H9 (cell line): ENCODE results near the gene SIAH2. TPM values are rescaled to one million over a fixed set of nuclear protein-coding genes. Genes with fewer than 3 reads are reported as not detected.

ENCODE experiments used
- DNase-seq: peaks from one replicate; pipeline ENCODE4 v3.0.0-alpha.2; 2017
- H2AFZ ChIP-seq: one replicate; pipeline ENCODE4 v1.6.1; 2013; ENCODE audit warnings: mild to moderate bottlenecking, low read length, control low read depth, moderate library complexity
- H2AK5ac ChIP-seq: 2 replicates; pipeline ENCODE4 v1.6.1; 2013; ENCODE audit warnings: low read length, control low read depth, mixed read lengths; ENCODE audit not compliant: insufficient read length
- H2BK120ac ChIP-seq: one replicate; pipeline ENCODE4 v1.6.1; 2013; ENCODE audit warnings: low read depth, mild to moderate bottlenecking, low read length, control low read depth, inconsistent platforms; ENCODE audit not compliant: poor library complexity, severe bottlenecking
- H2BK12ac ChIP-seq: 2 replicates; pipeline ENCODE4 v1.6.1; 2013; ENCODE audit warnings: low read length, control low read depth, mixed read lengths, low read depth; ENCODE audit not compliant: insufficient read length
- H2BK15ac ChIP-seq: 2 replicates; pipeline ENCODE4 v1.6.1; 2013; ENCODE audit warnings: low read depth, low read length, control low read depth
- H2BK20ac ChIP-seq: one replicate; pipeline ENCODE4 v1.6.1; 2013; ENCODE audit warnings: low read depth, mild to moderate bottlenecking, low read length, control low read depth, inconsistent platforms; ENCODE audit not compliant: poor library complexity, severe bottlenecking
- H2BK5ac ChIP-seq: 2 replicates; pipeline ENCODE4 v1.6.1; 2013; ENCODE audit warnings: low read length, control low read depth, mixed read lengths; ENCODE audit not compliant: insufficient read length
- H3K14ac ChIP-seq: 2 replicates; pipeline ENCODE4 v1.6.1; 2013; ENCODE audit warnings: low read length, control low read depth; ENCODE audit not compliant: insufficient read depth
- H3K18ac ChIP-seq: 2 replicates; pipeline ENCODE4 v1.6.1; 2013; ENCODE audit warnings: low read depth, mild to moderate bottlenecking, mixed read lengths, low read length, control low read depth; ENCODE audit not compliant: insufficient read length
- H3K23ac ChIP-seq: 2 replicates; pipeline ENCODE4 v1.6.1; 2013; ENCODE audit warnings: low read length, control low read depth, mixed read lengths, low read depth; ENCODE audit not compliant: insufficient read length
- H3K23me2 ChIP-seq: 2 replicates; pipeline ENCODE4 v1.6.1; 2013; ENCODE audit warnings: low read depth, mild to moderate bottlenecking, mixed read lengths, low read length, control low read depth; ENCODE audit not compliant: insufficient read length, poor library complexity, severe bottlenecking
- H3K27ac ChIP-seq: 2 replicates; pipeline ENCODE4 v1.5.1; 2013; ENCODE audit warnings: low read length, control low read depth, mixed read lengths, low read depth; ENCODE audit not compliant: insufficient read length
- H3K27me3 ChIP-seq: 2 replicates; pipeline ENCODE4 v1.6.1; 2013; ENCODE audit warnings: low read length, control low read depth, inconsistent platforms; ENCODE audit not compliant: insufficient read depth
- H3K4ac ChIP-seq: 2 replicates; pipeline ENCODE4 v1.6.1; 2013; ENCODE audit warnings: low read depth, mild to moderate bottlenecking, control low read depth, inconsistent platforms, low read length, moderate library complexity
- H3K4me1 ChIP-seq: 2 replicates; pipeline ENCODE4 v1.6.1; 2013; ENCODE audit warnings: low read length, control low read depth, inconsistent platforms; ENCODE audit not compliant: insufficient read depth
- H3K4me2 ChIP-seq: 2 replicates; pipeline ENCODE4 v1.6.1; 2013; ENCODE audit warnings: low read length, control low read depth, mixed read lengths; ENCODE audit not compliant: insufficient read length, insufficient read depth
- H3K56ac ChIP-seq: 2 replicates; pipeline ENCODE4 v1.6.1; 2013; ENCODE audit warnings: low read depth, mild to moderate bottlenecking, mixed read lengths, low read length, control low read depth; ENCODE audit not compliant: insufficient read length
- H3K79me1 ChIP-seq: 2 replicates; pipeline ENCODE4 v1.6.1; 2013; ENCODE audit warnings: low read depth, mild to moderate bottlenecking, moderate library complexity, low read length, control low read depth, inconsistent platforms; ENCODE audit not compliant: insufficient read depth, poor library complexity, severe bottlenecking
- H3K79me2 ChIP-seq: 2 replicates; pipeline ENCODE4 v1.6.1; 2013; ENCODE audit warnings: low read length, control low read depth, inconsistent platforms; ENCODE audit not compliant: insufficient read depth
- H3K9ac ChIP-seq: 2 replicates; pipeline ENCODE4 v1.6.1; 2013; ENCODE audit warnings: low read length, control low read depth, mixed read lengths; ENCODE audit not compliant: insufficient read length; ENCODE audit errors: extremely low read depth
- H3K9me3 ChIP-seq: one replicate; pipeline ENCODE4 v1.6.1; 2013; ENCODE audit warnings: low read depth, low read length, inconsistent platforms; ENCODE audit not compliant: control insufficient read depth
- H3T11ph ChIP-seq: one replicate; pipeline ENCODE4 v1.6.1; 2013; ENCODE audit warnings: mild to moderate bottlenecking, low read length, control low read depth, inconsistent platforms
- H4K20me1 ChIP-seq: one replicate; pipeline ENCODE4 v1.6.1; 2013; ENCODE audit not compliant: control insufficient read depth, insufficient read length, insufficient read depth
- H4K5ac ChIP-seq: 2 replicates; pipeline ENCODE4 v1.6.1; 2013; ENCODE audit warnings: low read depth, mild to moderate bottlenecking, mixed read lengths, low read length, control low read depth; ENCODE audit not compliant: insufficient read length
- H4K8ac ChIP-seq: replicated peaks from 2 replicates; pipeline ENCODE4 v1.6.1; 2013; ENCODE audit warnings: low read length, control low read depth, mixed read lengths, low read depth; ENCODE audit not compliant: insufficient read length
- H4K91ac ChIP-seq: 2 replicates; pipeline ENCODE4 v1.6.1; 2013; ENCODE audit warnings: low read depth, mild to moderate bottlenecking, moderate library complexity, mixed read lengths, low read length, control low read depth; ENCODE audit not compliant: insufficient read length
- H3K27ac Mint-ChIP-seq, 3 experiments: 2 replicates in 2 of 3; 3 replicates in 1 of 3; pipeline ENCODE4 v1.8.0; 2020 to 2021; ENCODE audit warnings: mixed read lengths in 3 of 3, mild to moderate bottlenecking in 1 of 3, moderate library complexity in 1 of 3
- H3K27me3 Mint-ChIP-seq: 2 replicates; pipeline ENCODE4 v1.8.0; 2021; ENCODE audit warnings: low read depth, mild to moderate bottlenecking, moderate library complexity, mixed read lengths
- H3K36me3 Mint-ChIP-seq, 3 experiments: 2 replicates in 2 of 3; 3 replicates in 1 of 3; pipeline ENCODE4 v1.8.0; 2020 to 2021; ENCODE audit warnings: low read depth in 3 of 3, mixed read lengths in 3 of 3; ENCODE audit not compliant: insufficient read depth in 1 of 3
- H3K4me1 Mint-ChIP-seq, 2 experiments: 2 replicates each; pipeline ENCODE4 v1.8.0; 2020; ENCODE audit warnings: mixed read lengths in 2 of 2
- H3K4me3 Mint-ChIP-seq, 2 experiments: 2 replicates in 1 of 2; 3 replicates in 1 of 2; pipeline ENCODE4 v1.8.0; 2020 to 2021; ENCODE audit warnings: mild to moderate bottlenecking in 2 of 2, mixed read lengths in 2 of 2, moderate library complexity in 1 of 2
- H3K9me3 Mint-ChIP-seq, 2 experiments: 2 replicates in 1 of 2; 3 replicates in 1 of 2; pipeline ENCODE4 v1.8.0; 2020; ENCODE audit warnings: mild to moderate bottlenecking in 2 of 2, mixed read lengths in 2 of 2, moderate library complexity in 1 of 2
- CTCF ChIP-seq: fragments of 200-600 bp; sonication (generic); conservative IDR thresholded peaks from 3 replicates; pipeline ENCODE4 v1.8.0; 2021; ENCODE audit warnings: antibody characterized with exemption, mild to moderate bottlenecking
- WGBS: extraction: QIAGEN DNeasy Blood & Tissue Kit; methylation state at CpG from one replicate; pipeline ENCODE4 v1.1.7; 2013; ENCODE audit warnings: missing lambda C conversion rate, low lambda C conversion rate, mixed read lengths; ENCODE audit not compliant: insufficient read length; ENCODE audit errors: extremely low coverage; 5-methylcytosine and 5-hydroxymethylcytosine counted together
- total RNA-seq: library from RNA; stranded (reverse); gene quantifications from 2 replicates; pipeline ENCODE4 v1.2.1, GENCODE V29; 2021

SIAH2 gene
- total RNA-seq, 1 experiment from 2014 or later: 17.4 TPM

DNA sequence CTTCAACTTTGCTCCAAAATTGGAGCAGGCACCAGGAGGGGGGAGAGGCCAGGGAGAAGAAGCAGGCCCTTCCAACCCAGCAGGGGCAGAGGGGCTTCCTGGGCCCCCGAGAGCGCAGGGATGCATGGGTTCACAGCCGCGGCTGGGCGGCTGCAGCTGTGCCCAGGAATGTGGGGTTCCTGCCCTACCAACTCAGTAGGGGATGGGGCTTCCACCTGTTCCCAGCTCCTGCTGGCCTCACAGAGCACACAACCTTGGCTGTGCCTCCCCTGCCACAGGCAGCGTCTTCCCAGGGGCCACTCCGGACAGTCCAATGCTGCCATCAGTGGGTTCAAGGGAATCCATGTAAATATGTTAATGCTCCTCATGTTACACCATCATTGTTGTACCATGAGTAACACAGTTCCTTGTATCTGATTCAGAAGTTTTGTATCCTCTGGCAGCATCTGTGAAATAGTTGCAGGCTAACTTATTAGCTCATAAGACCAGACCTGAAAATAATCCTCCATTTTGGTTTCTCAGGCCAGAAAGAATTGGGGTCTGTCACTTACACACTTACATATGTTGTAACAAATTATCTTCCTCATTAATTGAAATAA, 12.1 kb upstream of the SIAH2 start:
- Histone ChIP-seq H2BK15ac (no peak overlapping the region), H4K20me1 (no peaks in the 10 kb centered on the region), H3K18ac (no peak overlapping the region), H3K79me2 (no peaks in the 10 kb centered on the region), H3K23me2 (no peaks in the 10 kb centered on the region), H3K27me3 (no peaks in the 10 kb centered on the region), H3K27ac (no peak overlapping the region), H3K9ac (no peak overlapping the region), H3K4me2 (no peak overlapping the region), H4K5ac (no peak overlapping the region), H2BK120ac (no peak overlapping the region), H2AK5ac (no peak overlapping the region), H2AFZ (no peak overlapping the region), H4K8ac (no peak overlapping the region), H4K91ac (no peak overlapping the region), H3K14ac (no peak overlapping the region), H3K79me1 (no peaks in the 10 kb centered on the region), H2BK20ac (no peak overlapping the region), H3T11ph (no peak overlapping the region), H3K4ac (no peak overlapping the region), H2BK5ac (no peak overlapping the region), H3K56ac (no peak overlapping the region), H2BK12ac (no peak overlapping the region), H3K23ac (no peak overlapping the region), H3K9me3 (no peaks in the 10 kb centered on the region), H3K4me1 (no peaks in the 10 kb centered on the region)
- Mint-ChIP-seq H3K4me1 (no peaks in the 10 kb centered on the region), H3K4me3 (no peak overlapping the region), H3K27me3 (peaks cover 2% of the 10 kb centered on the region), H3K9me3 (no peaks in the 10 kb centered on the region), H3K36me3 (no peaks in the 10 kb centered on the region), H3K27ac (no peak overlapping the region)
- DNase-seq: no peak
- no CpG with 5 or more reads among the region's 7 CpGs for WGBS
- no peak for TF ChIP-seq CTCF
